HG03139 (cell line): ENCODE measurements around the gene ACOT7.

Source experiments
- ATAC-seq: cut with Tn5 transposase; IDR thresholded peaks from one replicate; pipeline ENCODE4 v1.9.1; 2021; ENCODE audit not compliant: unreplicated experiment

Gene ACOT7

GRCh38 chr1:6292102-6292501 is 101.5 kb downstream of the ACOT7 start:
- ATAC-seq: no peak

GRCh38 chr1:6288665-6289064 is 104.9 kb downstream of the ACOT7 start:
- no peak for ATAC-seq

- ATAC-seq: no peak
Measured at GRCh38 chr1:6288026-6288425, 105.5 kb downstream of the ACOT7 start.

GRCh38 chr1:6287431-6287886 is 106.1 kb downstream of the ACOT7 start:
- no peak for ATAC-seq

DNA sequence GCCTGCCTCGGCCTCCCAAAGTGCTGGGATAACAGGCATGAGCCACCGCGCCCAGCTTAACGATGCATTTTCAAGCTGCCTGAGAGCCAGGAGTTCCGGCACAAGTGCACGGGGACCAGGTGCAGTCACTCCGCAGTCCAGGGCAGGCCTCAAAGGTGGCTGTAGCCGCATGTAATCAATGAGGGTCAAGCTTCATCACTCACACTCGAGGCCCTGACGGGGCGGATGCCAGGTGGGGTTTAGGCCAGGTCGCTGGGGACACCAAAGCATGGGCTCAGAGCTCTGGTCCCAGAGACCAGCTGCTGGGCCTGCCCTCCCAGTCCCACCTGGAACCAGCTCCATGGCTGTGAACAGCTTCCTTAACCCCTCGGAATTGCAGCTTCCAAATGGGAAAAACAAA is 106.5 kb downstream of the ACOT7 start:
- ATAC-seq: no peak

- no peak for ATAC-seq
Measured at GRCh38 chr1:6286266-6286665, 107.3 kb downstream of the ACOT7 start.

DNA sequence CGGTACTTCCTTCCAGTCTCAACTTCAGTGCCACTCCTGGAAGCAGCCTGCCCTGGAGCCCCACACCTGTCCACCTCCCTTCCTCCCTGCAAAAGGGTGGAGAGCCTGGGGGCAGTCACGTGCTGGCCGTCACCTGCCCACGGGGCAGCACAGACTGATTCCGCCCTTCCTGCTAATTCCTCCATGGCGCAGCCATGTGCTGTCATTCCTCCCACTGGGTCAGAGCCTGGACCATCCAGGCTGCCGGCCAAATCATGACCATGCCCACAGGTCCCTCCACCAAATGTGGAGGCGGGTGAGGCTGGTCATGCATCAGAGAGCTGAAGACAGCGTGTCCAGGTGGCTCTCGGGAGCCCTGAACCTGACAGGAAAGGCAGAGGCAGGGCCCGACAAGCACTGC is 108.2 kb downstream of the ACOT7 start:
- no peak for ATAC-seq

- ATAC-seq: no peak
Measured at GRCh38 chr1:6282577-6283270, 110.8 kb downstream of the ACOT7 start.

DNA sequence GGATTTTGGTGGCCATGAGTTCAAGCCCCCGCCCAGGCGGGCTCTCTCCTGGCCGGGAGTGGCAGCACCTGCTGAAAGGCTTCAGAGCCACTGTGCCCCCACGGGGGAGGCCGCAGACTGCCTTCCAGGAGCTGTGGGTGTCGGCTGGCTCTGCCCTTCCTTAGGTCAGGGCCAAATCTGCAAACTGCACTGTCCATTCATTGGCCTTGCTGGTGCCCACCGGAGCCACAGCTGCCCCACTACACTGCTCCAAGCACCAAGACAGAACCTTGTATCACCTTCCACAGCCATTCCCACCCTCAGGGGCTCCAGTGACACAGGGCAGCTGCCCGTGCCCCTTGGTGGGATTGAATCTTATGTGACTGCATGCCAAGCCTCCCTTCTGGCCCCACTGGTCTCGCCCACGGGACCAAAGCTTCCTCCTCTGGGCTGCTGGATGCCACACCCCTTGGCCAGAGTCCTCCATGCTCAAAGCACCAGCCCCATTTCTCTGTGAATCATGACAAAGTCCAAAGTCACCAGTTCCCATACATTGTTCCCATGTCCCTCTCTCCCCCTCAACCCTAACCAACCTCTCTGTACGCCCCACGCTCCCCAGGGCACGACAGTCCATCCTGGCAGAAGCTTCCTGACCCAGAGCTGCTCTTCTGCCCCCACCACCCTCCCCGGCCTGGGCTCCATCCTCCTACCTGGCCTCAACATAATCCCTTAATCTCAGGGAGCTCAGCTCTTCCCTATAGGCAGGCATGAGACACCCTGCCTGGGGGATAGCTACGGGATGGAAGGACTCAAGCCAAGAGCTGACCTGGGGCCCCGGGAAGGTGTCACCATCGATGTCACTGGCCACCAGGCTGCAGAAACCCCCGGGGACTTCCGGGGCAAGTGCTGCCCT is 111.8 kb downstream of the ACOT7 start:
- ATAC-seq: no peak

DNA sequence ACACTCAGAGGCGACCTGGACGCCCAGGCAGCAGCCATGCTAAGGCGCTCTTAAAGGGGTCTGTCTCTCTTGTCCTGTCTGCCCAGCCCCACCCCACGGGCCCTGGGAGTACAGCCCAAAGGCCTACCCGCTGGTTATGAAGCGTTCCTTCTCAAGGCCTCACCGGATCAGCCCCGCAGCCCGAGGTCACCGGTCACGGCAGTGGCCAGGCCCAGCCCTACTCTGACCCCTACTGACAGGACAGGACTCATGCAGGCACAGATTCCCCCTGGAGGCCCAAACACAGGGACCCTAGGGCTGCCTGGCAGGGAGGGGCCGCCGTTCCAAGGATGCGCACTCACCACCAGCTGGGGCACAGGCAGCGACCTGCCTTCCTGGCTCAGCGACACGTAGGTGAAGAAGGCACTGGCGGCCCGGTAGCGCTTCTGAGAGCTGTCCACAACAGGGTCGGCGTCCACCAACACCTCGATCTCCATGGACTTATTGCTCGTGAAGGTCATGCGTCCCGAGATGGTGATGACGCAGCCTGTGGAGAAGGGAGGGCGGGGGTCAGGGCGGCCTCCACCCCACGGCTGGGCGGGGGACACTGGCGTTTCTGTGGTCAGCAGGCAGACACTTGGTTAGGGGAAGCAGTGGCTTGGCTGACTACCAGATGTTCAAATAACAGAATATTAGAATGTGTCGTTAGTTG is 112.7 kb downstream of the ACOT7 start:
- ATAC-seq: no peak

DNA sequence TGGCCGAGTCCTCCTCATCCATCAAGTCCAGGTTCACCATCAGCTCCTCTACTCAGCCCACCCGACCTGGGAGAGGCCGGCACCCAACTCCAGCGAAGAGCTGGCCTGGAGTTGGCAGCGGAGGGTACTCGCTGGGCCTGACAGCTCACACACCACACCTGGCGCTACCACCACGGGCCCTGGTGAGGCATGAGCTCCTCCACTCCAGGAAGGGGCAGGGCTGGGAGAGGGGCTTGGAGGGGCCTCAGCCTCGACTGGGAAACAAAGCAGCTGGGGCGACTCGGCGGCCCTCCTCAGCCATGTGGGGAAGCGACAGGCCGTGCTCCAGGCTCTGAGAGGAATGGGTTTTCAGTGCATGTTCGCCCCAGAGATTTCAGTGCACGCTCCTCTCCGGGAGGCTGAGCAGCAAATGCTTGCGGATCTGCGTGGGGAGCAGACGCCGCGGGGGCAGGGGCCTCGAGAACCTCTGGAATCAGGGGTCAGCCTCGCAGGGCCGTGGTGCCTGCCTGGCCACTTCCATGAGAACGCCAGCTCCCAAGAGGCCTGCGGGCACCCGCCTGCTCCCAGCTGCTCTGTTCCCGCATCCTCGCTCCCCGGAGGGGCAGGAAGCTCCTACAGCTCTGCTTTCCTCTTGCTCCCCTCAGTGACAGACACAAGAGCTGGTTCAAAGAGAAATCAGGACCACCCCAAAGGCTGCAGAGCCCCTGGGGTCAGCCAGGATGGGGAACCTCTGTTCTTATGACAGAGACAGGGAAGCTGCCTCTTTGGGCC is 113.8 kb downstream of the ACOT7 start:
- no peak for ATAC-seq

DNA sequence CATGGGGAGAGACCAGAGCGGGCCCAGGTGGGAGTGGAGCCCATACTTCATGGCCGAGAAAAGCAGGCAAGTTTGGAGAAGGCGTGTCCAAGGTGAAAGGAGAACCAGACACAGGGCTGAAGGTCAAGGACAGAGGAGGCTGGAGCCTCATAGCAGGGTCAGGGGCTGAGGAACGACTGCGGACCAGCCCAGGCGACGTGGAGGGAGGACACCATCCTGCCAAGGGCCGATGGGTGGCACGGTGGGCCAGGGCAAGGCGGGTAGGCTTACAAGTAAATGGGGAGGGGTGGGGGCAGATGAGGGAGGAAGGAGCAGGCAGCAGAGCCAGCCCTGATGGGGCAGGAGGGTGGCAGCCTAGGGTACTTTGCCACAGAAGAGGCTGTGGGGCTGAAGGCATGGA is 114.5 kb downstream of the ACOT7 start:
- no peak for ATAC-seq

DNA sequence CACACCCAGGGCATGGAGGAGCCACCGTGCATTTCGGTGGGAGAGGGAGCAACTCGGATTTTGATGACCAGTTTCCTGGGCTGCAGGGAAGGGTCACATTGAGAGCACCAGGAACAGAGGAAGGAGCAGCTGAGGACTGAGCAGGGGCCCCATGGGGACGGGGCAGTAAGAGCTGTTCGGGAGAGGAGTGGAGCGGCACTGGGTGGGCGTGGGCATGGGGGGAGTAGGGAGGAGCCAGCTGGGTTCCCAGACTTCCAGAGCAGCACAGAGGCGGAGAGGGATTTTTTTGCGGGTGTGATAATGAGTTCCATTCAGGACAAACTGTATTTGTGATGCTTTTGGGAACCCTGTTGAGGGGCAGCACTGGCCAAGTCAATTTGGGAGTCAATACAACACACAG is 115.3 kb downstream of the ACOT7 start:
- no peak for ATAC-seq

DNA sequence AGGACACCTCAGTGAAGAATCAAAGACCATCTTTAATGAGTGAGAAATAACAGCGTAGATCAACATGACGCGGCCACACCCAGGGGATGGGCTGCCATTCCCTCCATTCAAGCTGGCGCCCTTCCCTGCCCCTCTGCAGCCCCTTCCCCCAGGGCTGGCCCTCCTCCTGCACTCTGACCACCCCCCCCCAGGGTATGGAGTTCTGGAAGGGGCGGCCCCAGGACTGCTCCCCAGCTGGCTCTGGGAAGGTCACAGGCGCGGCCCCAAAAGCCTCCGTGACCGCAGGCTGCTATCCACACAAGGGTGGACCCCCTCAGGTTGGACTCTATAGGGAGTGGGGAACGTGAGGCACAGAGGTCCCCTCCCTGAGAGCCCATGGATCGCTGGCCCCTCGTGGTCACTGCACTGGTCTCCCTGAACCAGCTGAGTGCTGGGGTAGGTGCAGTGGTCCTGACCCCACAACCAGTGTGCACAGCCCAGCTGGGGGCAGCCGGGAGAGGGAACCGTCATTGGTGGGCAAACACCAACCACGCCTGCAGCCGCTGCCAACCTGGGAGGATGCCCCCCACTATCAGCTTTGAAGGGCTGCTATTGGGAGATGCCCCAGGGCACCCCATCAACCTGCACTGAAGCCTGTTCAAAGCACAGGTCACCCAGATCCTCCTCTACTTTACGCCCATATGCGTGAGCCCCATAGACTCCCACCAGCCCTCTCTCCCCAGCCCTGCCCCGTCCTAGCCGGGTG is 116.6 kb downstream of the ACOT7 start:
- ATAC-seq: no peak

DNA sequence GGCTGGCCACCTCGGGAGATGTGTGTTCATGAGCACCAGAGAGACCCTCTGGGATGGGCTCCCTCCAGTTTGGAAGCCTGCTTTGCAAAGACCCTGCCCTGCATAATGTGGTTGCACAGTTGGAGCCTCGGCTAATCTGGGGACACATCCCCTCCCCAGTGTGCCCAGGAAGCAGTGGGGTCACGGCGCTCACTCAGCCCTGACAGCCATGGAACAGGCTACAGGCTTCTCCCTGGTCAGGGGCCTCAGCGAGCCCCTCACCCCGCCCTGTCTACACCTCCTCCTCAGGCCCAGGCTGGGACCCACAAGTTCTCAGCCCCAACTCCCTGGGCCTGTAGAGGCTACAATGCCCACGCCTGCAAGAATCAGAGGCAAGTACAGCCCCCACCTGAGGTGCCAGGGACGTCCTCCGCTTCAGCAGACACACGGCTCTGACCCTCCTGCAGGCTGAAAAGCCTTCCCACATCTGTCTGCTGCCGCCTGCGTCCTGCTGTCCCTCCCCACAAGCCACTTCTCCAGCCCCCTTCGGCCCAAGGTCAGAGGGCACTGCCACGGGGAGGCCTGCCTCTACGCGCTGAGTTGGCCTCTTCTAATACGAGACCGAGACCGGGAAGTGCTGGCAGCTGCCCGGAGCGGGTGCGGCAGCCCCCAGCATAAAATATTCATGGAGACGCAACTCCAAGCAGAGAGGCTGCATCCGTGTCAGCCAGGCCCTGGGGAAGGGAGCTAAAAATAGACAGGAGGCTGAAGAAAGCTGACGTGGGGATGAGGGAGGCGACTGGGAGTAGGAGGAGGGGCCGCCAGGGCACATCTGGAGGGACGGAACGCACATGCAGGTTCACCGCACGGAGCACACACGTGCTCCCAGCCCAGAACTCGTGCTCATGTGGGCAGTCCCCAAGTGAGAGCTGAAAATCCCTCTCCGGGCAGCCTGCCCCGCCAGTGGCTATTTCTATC is 117.5 kb downstream of the ACOT7 start:
- ATAC-seq: no peak

DNA sequence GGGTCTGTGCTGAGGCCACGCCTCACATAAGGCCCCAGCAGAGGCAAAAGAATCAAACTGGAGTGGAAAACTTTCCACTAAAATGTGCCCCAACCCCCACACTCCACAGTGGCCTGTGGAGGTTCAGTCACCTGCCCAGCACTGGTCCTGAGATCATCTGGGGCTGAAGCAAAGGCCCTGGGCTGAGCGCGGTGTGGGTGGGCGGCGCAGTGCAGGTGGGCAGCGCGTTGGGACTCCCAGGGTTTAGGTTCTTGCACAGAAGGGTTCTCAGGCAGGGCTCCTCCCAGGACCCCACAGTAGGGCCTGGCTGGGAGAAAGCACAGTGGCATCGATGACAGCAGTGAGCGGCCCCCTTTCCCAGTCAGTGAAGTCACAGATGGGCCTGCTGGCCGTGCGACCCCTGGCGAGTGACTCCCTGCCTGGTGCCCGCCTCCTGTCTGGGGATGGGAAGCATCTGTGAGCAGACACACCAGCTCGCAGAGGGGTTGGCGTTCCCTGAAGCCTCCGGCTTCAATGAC is 118.9 kb downstream of the ACOT7 start:
- ATAC-seq: no peak

GRCh38 chr1:6274102-6274501 is 119.5 kb downstream of the ACOT7 start:
- ATAC-seq: no peak

- no peak for ATAC-seq
Measured at GRCh38 chr1:6273380-6273891, 120.1 kb downstream of the ACOT7 start.

- no peak for ATAC-seq
Measured at GRCh38 chr1:6272868-6273267, 120.7 kb downstream of the ACOT7 start.
